ENCODE results near the gene RNF121. TPM values are rescaled to one million over a fixed set of nuclear protein-coding genes. Genes with fewer than 3 reads are reported as not detected.

Gene RNF121
- total and polyA plus RNA-seq, 2 of the 13 experiments (the other 11 are each of a cell fraction or from before 2014, with no cell fraction given) = 28.6 to 44.3 TPM

DNA sequence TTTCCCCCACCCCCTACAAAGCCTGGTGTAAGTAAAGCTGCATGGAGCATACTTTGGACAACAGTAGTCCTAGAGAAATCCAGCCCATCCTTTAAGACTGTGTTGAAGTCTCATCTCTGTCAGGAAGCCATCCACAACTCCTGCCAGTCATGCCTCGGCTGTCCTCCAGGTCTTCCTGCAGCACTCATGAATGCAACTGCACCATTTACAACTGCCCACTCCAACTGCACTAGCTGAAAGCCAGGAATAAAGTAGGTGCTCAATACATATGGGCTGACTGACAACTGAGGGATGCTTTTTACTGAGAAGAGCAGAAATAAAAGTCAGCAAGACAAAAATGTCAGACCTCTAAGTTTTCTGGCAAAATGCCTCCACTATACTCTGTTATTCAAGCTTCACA is 97.2 kb downstream of the RNF121 start:
- in situ Hi-C loops (cut with HindIII; ENCODE audit: extremely low pct_ligation_motif_present, low pct_unique_long_range_greater_than_20kb) = loop anchor here (5.0 kb wide), 1 partner anchor 66 kb away; no protein-coding TSS in a partner anchor

More for the DNA sequence above, 97.2 kb downstream of the RNF121 start:
- Histone ChIP-seq H3K9me3 (ENCODE audit: low read length) (no peaks in the 10 kb centered on the region), H3K4me2 (ENCODE audit: low read depth, low read length) (no peak overlapping the region), H3K27me3 (ENCODE audit: control insufficient read depth in 1 of 2, insufficient read depth in 2 of 2, low read length in 2 of 2) (no peaks in the 10 kb centered on the region), H3K4me3 (replicated peaks in 1 of 3; ENCODE audit: insufficient read depth in 1 of 3, low read depth in 2 of 3, low read length in 3 of 3) (no peak overlapping the region), H3K36me3 (replicated peaks in 1 of 2; ENCODE audit: control insufficient read depth in 1 of 2, insufficient read depth in 2 of 2, low read length in 2 of 2) (peaks cover 44 to 89% of the 10 kb centered on the region in 2 experiments), H3K4me1 (ENCODE audit: insufficient read depth, low read length) (no peaks in the 10 kb centered on the region), H2AFZ (ENCODE audit: low read length) (no peak overlapping the region), H3K9ac (ENCODE audit: insufficient read depth, low read depth, low read length) (no peak overlapping the region), H3K79me2 (ENCODE audit: insufficient read depth, low read length) (peaks cover 2% of the 10 kb centered on the region), H4K20me1 (ENCODE audit: insufficient read depth, low read length) (no peaks in the 10 kb centered on the region), H3K27ac (ENCODE audit: extremely low read length, insufficient read depth, low read length) (no peak overlapping the region)
- TF ChIP-seq, protein P1, sequence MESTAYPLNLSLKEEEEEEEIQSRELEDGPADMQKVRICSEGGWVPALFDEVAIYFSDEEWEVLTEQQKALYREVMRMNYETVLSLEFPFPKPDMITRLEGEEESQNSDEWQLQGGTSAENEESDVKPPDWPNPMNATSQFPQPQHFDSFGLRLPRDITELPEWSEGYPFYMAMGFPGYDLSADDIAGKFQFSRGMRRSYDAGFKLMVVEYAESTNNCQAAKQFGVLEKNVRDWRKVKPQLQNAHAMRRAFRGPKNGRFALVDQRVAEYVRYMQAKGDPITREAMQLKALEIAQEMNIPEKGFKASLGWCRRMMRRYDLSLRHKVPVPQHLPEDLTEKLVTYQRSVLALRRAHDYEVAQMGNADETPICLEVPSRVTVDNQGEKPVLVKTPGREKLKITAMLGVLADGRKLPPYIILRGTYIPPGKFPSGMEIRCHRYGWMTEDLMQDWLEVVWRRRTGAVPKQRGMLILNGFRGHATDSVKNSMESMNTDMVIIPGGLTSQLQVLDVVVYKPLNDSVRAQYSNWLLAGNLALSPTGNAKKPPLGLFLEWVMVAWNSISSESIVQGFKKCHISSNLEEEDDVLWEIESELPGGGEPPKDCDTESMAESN (CRISPR knock-in tag; conservative IDR thresholded peaks at IDR 0.05) = no peak
- no peak for TF ChIP-seq HHEX (CRISPR knock-in tag; IDR thresholded peaks at IDR 0.05)
- no peak for TF ChIP-seq NR1H2 (CRISPR knock-in tag; IDR thresholded peaks at IDR 0.05; ENCODE audit: borderline replicate concordance, low read depth)
- no peak for TF ChIP-seq RNF2 (conservative IDR thresholded peaks at IDR 0.05; ENCODE audit: low read depth)
- TF ChIP-seq CHD2 (IDR thresholded peaks at IDR 0.05; ENCODE audit: low read depth, low read length) = no peak
- no peak for TF ChIP-seq CENPX (CRISPR knock-in tag; IDR thresholded peaks at IDR 0.05)
- no peak for TF ChIP-seq ZNF550 (CRISPR knock-in tag; IDR thresholded peaks at IDR 0.05; ENCODE audit: borderline replicate concordance)
- TF ChIP-seq SSRP1 (CRISPR knock-in tag; IDR thresholded peaks at IDR 0.05) = no peak
- TF ChIP-seq, protein P2, sequence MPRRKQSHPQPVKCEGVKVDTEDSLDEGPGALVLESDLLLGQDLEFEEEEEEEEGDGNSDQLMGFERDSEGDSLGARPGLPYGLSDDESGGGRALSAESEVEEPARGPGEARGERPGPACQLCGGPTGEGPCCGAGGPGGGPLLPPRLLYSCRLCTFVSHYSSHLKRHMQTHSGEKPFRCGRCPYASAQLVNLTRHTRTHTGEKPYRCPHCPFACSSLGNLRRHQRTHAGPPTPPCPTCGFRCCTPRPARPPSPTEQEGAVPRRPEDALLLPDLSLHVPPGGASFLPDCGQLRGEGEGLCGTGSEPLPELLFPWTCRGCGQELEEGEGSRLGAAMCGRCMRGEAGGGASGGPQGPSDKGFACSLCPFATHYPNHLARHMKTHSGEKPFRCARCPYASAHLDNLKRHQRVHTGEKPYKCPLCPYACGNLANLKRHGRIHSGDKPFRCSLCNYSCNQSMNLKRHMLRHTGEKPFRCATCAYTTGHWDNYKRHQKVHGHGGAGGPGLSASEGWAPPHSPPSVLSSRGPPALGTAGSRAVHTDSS (CRISPR knock-in tag; conservative IDR thresholded peaks at IDR 0.05) = no peak
- TF ChIP-seq NKX3-1 (CRISPR knock-in tag; IDR thresholded peaks at IDR 0.05) = no peak
- TF ChIP-seq, protein P3, sequence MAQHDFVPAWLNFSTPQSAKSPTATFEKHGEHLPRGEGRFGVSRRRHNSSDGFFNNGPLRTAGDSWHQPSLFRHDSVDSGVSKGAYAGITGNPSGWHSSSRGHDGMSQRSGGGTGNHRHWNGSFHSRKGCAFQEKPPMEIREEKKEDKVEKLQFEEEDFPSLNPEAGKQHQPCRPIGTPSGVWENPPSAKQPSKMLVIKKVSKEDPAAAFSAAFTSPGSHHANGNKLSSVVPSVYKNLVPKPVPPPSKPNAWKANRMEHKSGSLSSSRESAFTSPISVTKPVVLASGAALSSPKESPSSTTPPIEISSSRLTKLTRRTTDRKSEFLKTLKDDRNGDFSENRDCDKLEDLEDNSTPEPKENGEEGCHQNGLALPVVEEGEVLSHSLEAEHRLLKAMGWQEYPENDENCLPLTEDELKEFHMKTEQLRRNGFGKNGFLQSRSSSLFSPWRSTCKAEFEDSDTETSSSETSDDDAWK (CRISPR knock-in tag; IDR thresholded peaks at IDR 0.05) = no peak
- TF ChIP-seq TSC22D2 (CRISPR knock-in tag; IDR thresholded peaks at IDR 0.05; ENCODE audit: borderline replicate concordance) = no peak
- no peak for TF ChIP-seq ZSCAN29 (CRISPR knock-in tag; conservative IDR thresholded peaks at IDR 0.05)
- no peak for TF ChIP-seq JUN (CRISPR knock-in tag; IDR thresholded peaks at IDR 0.05)
- no peak for TF ChIP-seq MYNN (CRISPR knock-in tag; IDR thresholded peaks at IDR 0.05; ENCODE audit: low read depth)
- no peak for TF ChIP-seq AHR (CRISPR knock-in tag; IDR thresholded peaks at IDR 0.05)
- TF ChIP-seq SP5 (CRISPR knock-in tag; IDR thresholded peaks at IDR 0.05; ENCODE audit: borderline replicate concordance, low read depth) = no peak
- no TSS peak for BruUV-seq (replicated peaks)
- ATAC-seq = no peak
- POLR2A ChIA-PET = interaction anchor here (2.0 kb wide), 1 partner anchor 13 kb away, joined by 19 read pairs; no protein-coding TSS in a partner anchor
- DNase-seq (ENCODE audit: low spot score) = no peak
- CTCF ChIA-PET (ENCODE audit: low intra/inter-chr PET ratio, low total read pairs) = interaction anchor here (0.9 to 3.7 kb wide), 2 partner anchors 64 to 421 kb away, joined by 3 to 67 read pairs; no protein-coding TSS in a partner anchor
- 89% methylated on average over 1 of the region's 1 CpG for WGBS (ENCODE audit: low lambda C conversion rate)
- no peak for FAIRE-seq
- intact Hi-C loops (cut with micrococcal nuclease; ENCODE audit: unreplicated experiment) = no loop called here

Data from HepG2 (cell line).